HG03039 (cell line): ENCODE results near the gene NRCAM.
A peak's percentile ranks its signal among the peaks of the same experiment; 100 is the strongest.

Experiments
- ATAC-seq: cut with Tn5 transposase; IDR thresholded peaks from one replicate; pipeline ENCODE4 v1.9.1; 2021; ENCODE audit warnings: mild to moderate bottlenecking, moderate library complexity; ENCODE audit not compliant: unreplicated experiment

The NRCAM gene

DNA sequence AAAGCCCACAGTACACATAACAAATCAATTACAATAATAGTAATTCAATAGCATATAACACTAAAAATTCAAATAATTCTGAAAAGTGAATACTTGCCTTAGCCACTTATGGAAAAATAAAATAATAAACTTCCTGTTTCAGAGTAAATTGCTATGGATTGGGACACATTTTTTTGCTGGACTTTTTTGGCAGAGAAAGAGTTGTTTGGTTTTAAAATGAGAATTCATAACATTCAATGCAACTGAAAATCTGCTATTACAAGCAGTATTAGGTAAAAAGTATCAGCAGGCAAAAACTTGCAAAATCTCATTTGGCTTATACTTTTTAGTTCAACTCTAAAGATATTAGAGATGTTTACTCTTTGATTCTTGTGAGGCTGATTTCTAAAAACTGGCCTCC, 141.7 kb downstream of the NRCAM start:
- no peak for ATAC-seq

DNA sequence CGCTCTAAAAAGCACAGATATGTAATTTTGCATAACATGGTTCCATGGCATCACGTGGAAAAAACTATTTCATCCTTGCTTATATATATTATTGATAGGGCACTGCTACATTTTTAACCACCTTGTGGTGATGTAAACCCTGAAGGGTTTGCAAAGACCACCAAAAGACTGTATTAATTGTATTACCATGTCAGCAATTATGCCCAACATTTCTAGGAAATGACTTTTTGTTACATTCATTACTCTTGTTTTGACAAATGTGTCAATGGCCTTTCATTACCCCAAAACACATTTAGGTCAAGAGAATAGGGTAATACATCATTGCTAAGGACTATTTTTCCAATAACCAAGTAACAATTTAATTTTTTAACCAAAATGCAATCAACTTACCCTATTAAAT, 142.2 kb downstream of the NRCAM start:
- no peak for ATAC-seq

DNA sequence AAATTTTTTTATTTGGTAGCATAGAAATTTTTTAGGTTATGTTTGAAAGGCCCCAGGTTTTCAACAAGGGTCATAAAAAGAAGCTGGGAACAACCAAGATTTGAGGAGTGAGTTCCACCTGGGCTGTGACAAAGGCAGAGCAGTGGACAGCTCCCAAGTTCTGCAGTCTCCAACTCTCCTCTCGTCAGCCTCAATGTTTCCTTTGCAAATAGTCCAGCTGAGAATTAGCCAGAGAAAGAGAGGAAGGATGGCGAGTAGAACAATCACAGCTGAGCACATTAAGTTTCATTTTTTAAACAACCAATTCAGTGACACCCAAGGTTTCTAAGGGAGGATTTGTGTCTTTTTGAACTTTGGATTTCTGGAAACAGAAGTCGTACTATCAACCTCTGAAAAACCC, 143.2 kb downstream of the NRCAM start:
- ATAC-seq = no peak

DNA sequence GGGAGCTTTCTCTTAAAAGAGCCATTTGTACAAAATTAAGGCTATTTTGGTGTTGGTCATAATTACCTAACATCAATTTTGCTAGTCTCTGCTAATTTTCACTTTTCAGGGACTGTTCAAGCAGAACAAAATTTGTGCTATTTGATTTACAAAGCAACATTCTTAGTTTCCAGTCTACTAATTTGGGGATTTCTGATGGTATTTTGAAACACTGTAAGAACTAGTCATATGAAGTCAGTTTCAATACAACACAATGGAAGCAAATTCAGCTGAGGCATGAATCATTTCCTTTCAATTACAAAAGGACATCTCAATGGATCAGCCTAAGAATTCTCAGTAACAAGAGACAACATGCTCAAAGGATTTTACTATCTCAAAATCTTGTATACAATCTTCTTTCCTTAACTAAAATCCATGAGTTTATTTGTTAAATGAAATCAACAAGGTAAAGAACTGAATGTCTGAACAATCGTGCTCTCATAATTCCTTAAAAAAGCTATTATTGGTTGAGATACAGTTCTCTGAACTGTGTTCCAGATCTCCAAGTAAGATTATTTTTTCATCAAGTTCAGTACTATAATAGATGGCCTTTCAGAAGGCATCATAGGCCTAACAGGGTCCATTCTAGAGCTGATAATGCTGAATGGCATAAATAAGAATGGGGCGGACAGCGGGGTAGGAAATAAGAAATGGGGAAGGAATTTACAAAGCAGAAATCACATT, 144.6 kb downstream of the NRCAM start:
- ATAC-seq = peak; percentile 39

DNA sequence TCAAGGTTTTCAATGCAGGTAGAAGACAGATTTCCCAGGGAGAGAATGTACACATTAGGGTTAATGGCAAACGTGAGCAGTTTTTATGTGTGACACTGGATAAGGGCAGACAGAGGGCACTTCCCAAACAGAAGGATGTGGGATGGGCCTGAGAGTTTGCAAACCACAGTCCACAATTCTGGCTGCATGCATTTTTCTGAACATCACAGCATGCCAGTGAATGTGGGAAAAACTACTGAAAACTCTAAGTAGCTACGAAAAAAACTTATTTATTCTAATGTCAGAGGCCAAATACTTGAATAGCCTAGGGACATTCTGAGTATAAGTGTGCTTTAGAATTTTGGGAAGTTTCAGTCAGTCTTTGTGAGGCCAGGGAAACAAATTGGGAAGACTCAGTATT, 145.9 kb downstream of the NRCAM start:
- no peak for ATAC-seq

DNA sequence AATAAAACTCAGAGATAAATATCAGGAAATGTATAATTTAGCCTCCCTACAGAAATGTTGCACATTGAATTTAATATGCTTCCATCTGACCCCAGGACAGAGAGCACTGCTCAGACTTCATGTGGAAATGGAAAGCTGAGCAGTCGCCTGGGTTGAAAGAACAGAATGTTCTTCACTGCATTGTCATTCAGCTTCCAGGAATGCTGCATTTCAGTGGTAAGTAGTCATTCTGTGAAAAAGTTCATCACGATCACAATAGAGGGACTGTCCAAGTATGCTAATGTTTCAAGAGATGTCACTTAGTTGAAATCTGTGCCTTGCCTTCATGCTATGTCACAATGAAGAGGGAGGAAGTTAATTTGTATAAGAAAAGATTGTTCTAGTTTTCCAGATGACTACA, 147.3 kb downstream of the NRCAM start:
- peak; percentile 81 for ATAC-seq

DNA sequence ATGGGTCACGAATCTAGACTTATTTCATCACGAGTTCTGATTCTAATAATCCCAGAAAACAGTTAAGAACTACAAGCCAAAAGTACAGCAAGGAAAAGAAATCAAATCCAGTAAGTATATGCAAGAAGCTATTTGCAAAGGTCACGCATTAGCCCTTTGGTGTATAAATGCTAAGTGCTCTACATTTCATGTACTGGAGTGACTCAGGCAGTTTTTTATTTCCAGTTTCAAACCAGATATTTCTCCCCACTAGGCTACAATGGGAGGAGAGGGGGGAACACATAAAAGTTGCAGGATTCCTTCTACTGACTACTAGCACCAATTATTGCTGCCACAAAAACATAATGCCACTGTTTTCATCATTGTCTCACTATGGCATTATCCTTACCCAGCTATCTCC, 148.0 kb downstream of the NRCAM start:
- no peak for ATAC-seq

DNA sequence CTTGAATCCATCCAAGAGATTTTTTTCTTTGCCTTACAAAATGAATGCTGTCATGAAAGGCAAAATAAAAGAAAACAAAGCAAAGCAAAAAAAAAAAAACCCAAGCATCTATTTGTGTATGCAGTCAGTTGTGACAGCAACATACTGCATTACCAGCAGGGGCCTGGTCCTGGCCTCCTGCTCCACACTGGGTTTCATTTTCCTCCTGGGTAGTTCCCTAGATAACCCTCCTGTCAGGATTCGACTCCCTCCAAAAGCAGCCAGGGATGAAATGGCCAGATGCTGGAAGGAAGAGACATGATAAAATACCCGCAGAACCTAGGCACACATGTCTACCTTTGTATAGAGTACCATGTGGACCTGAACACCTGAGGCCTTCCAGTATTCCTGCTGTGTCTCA, 148.6 kb downstream of the NRCAM start:
- no peak for ATAC-seq

DNA sequence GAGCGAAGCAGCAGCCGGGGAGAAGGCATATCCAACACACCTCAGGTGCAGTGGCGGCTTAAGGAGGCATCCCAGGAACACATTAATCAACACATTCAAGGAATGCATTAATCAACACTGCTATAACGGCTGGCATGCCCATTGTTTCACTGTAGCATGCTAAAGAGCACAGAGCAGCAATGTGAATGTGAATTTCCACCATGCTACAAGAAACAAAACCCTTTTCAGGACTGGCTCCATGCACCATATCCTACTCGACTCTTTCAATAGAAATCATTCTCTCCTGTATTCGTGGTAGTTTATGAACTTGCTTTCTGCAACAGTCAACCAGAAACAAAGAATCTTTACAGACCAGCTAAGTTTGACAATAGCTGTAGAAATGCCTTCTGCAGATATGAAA, 149.0 kb downstream of the NRCAM start:
- no peak for ATAC-seq

DNA sequence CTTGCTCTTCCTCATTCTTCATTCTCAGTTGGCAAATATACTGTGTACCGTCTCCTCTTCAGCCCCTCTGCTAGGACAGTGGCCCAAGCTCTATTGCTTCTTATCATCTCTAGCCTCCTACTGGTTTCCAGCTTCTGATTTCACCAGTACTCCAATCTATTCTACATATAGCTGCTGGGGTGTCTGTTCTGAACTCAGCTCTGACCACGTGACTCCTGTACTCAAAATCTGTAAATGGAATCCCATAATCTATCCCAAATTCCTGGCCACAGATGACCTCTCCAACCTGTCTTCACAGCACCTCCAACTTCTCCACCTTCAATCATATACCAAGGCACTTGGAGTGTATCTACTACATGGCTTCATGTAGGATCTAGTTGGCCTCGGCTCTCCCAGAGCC, 152.9 kb downstream of the NRCAM start:
- ATAC-seq = no peak

DNA sequence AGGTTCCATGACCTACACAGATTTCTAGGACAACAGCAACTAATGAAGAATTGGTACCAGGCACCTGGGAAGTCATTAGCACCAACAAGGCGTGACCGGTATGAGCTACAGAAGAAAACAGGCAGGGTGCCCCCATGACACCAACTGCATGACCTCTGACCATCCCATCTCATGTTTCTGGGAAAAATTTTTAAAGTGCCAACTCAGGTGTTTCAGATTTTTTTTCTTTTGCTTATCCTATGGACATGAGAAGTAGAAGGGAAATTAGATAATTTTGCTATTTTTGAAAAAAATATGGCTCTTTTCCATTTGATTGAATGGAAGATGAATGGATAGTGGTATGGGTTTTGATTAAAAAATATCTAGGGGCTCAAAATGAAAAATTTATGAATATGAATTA, 154.8 kb downstream of the NRCAM start:
- no peak for ATAC-seq

DNA sequence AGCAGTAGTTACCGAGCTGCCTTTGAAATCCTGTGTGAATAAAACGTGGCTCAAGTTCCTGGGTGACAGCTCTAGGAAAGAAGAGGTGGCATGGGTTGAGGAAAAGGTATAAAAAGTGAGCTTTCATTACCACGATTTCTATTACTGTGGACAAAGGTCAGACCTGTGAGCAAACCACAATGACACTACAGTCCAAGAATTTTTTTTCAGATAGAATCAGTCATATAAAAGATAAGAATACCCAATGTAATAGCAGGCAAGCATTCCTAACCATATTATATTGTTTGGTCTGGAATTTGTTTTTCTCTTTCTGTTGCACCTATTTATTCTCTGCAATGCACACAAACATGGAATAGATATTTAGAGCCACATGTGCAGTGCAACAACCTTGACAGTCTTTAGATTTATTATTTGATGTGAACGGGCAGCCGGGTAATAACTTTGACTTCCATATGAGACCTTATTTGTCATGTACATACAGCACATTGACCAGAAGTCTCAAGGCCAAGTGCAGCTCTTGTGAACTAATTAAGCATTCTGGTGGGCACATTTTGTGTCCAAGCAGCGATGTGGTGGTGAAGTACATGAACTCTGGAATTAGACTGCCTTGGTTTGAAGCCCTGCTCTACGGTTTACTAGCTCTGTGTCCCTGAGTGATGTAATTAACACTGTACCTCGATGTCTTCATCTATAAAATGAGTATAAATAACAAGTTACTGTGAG, 156.8 kb downstream of the NRCAM start:
- no peak for ATAC-seq

DNA sequence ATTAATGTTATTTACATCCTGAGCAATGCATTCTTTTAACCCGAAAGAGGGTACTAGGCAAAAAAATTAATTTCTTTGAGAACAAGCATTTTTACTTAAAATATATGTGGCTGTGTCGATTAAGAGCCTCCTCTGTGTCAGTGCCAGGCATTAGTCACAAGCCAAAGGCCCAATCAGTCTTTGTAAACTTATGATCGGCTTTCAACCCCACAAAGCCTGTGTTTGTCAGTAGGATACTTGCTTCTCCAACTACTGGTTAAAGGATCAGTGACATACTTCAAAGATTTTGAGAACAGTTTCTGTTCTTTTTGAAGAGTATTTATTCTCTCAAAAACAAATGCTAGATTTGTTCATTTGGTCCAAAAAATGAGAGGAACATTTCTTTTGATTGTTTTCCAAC, 159.3 kb downstream of the NRCAM start:
- no peak for ATAC-seq

DNA sequence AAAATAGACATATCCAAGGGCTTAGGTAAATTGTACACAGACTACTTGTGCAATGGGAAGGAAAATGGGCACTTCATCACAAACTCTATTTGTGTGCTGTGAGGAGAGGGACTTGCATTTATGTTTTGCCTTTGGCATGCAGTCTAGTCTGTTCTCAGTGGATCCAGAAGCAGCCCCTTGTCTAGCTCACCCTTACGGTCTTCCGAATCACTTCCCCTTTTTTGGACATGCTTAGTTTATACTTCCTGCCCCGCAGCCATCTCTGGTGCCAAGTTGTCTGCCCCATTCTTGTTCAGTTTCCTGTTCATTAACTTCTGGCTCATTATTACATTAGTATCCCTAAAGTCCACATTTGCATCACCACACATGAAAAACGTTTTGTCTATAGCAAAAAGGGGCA, 161.6 kb downstream of the NRCAM start:
- peak; percentile 89 for ATAC-seq

DNA sequence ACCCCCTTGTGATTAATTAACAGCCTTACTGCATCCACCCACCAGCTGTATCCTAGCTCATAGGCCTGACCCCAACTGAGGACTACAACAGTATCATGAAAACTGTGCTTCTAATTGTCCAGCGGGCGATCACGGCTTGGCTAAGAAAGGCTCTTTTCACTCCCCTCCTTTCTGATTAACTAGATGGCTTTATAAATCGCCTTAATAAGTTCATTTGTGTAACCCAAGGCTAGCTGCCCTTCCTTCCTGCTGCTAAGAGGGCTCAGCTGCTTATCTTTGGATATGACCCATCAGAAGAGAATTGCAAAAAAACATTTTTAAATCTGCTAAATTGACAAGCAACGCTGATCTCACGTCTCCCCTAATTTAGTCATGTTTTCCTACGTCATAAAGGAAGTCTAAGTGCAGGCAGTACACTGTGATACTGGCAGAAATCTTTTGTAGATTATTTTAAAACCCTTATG, 163.1 kb downstream of the NRCAM start:
- no peak for ATAC-seq

DNA sequence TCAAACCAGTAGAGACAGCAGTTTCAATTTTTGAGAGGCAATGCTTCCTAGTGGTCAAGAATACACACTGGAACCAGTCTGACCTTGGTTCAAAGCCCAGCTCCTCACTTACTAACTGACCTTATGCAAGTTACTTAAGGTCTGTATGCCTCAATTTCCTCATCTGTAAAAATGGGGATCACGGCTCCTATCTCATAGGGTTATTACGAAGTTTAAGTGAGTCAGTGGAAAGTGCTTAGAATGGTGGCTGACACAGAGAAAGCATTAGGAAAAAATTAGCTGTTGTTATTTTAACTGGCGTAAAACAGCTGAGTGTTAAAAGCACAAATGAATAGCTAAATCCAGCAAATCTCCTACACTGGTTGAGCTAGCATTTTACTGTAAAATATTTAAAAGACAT, 163.7 kb downstream of the NRCAM start:
- ATAC-seq = no peak

DNA sequence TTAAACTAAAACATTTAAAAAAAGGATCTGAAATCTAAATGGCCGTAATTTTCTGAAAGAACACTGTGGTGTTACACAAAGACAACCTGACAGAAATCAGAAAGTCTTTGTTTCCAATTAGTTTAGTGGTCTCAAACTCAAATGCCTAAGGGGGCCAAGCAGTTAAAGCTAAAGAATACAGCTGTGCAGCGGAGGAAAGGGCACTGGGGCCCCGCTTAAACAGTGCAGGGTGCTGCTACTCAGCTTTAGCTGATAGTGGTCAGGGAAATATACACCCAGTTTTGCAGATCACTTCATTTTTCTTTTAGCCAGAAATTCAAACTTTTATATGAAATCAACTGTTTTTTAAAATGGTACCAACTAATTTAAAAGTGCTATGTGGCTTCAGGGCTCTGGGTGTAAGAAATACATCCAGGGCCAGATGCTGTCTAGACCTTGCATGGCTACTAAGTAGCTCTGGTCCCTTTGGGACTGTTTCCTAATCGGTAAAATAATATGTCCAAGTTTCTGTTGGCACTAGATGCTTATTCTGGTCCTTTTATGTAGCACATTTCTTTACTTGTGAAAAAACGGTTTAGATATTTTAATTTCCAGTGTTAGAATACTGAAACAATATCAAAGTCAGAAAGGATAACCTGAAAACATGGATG, 164.3 kb downstream of the NRCAM start:
- no peak for ATAC-seq

DNA sequence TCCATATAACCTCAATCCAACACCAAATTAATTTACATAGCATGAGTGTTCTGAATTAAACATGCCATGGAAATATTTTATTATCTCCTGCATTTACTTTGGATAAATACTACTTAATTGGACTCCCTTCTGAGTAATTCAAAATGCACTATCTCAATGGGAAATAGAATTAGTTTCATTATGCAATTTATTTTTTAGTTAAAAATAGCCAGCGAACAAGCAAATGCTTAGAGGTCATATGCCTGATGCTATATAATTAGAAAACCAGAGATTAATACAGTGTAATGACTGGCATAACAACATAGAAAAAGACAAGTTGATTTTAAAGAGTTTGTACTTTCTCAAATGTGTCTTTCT, 165.1 kb downstream of the NRCAM start:
- ATAC-seq = no peak

DNA sequence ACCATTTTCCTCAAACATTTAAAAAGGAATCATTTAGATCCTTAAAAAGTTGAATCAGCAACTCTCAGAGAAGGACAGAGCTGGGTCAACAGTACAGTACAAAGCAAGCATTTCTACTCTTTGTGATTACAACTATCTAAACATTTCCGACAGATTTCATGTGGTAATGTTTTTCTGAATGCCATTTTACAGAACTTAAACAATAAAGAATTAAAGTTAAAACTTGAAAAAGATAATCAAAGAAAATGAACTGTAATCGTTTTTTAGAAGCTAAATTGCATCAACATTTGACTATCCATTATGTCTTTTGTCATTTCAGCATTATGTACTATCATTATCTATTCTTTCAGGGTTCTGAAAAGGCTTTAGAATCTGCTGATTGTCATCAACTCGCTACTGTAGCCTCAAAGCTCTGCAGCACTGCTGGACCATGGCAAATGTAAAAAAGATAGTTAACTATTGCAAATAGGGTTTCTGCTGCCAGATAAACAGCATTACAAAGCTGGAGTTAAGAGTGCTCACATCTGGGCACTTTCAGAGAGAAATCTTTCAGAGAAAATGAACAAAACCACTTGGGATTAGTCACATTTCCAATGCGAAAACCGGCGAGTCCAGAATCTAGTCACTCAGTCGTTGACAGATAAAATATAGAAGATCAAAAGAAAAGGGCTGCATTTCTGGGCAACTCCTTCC, 165.6 kb downstream of the NRCAM start:
- ATAC-seq = no peak

DNA sequence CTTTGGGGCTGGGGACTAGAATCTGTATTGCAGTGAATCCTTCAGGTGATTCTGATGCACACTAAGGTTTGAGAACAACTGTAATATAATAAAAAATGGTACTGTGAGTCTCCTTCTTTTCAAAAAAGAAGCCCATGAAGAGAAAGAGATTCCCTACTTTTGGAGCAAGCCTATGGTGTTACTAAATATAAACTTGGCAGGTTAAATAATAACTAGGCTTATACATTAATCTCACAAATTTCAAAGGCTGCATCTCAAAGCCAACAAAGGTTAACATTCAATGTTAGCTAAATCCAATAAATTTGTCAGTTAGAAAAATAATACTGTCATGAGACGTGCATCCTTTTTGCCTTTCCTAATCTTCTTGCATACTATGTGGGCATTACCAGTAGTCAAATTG, 166.4 kb downstream of the NRCAM start:
- ATAC-seq = no peak

DNA sequence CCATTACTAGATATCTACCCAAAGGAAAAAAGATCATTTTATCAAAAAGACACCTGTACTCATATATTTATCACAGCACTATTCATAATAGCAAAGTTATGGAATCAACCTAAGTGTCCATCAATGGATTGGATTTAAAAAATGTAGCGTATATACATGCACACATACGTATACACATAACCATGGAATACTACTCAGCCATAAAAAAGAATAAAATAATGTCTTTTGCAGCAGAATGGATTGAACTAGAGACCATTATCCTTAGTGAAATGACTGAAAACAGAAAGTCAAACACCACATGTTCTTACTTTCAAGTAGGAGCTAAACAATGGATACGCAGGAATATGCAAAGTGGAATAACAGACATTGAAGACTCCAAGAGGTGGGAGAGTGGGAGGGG, 168.4 kb downstream of the NRCAM start:
- no peak for ATAC-seq
